Superior temporal gyrus (tissue), 1 donor: ENCODE data around the gene PDE4A.
"Not testable (repeated sequence)": the region's sequence is repeated elsewhere in the genome, so short reads cannot be mapped to it uniquely, and the experiment has no call there.

ENCODE experiments used
- DNase-seq: peaks from one replicate; pipeline ENCODE4 v3.0.0-alpha.2; 2016; ENCODE audit errors: extremely low spot score

PDE4A gene

DNA sequence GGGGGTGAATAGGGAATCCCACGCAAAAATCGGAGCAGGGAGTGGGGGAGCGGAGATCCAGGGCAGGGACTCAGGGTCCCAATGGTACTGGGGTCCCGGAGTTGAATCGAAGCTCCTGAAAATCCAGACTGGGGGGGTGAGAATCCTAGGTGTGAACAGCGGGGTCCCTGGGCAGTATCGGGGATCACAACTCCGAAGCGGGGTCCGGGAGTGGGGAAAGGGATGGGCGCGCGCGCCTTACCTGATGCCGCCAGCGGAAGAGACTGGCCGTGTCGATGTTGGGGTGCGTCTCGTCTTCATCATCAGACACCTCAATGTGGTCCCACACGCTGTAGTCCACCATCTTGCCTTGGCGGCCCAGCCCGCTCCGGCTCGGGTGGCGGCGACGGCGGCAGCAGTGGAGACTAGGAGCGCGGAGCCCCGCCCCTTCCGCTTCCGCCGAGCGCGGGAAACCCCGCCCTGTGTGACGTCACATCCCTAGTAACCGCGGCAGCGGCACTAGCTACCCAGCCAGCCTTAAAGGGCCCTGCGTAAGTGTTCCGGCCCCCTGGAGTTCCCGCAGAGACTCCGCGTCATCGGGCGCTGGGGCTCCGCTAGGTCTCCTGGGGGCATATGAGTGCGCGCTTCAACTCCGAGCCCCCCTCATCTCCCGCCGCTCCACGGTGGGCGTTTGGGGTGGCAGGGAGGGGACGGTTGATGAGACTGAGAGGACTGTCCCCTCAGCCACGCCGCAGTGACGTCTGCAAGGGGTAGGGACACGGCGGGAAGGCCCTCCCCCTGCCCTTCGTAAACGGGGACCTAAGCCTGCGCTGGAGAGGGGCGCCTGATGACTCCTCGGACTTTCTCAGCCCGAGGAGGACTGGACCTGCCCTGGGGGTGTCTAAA is 17.0 kb upstream of the PDE4A start, which contains the start of gene CDC37:
Gene CDC37, minus strand, starts transcription at position 406 of the 885 bp plus-strand sequence. Its CDS starts 63 bp downstream, at position 343.
- DNase-seq, result peak; percentile 97

DNA sequence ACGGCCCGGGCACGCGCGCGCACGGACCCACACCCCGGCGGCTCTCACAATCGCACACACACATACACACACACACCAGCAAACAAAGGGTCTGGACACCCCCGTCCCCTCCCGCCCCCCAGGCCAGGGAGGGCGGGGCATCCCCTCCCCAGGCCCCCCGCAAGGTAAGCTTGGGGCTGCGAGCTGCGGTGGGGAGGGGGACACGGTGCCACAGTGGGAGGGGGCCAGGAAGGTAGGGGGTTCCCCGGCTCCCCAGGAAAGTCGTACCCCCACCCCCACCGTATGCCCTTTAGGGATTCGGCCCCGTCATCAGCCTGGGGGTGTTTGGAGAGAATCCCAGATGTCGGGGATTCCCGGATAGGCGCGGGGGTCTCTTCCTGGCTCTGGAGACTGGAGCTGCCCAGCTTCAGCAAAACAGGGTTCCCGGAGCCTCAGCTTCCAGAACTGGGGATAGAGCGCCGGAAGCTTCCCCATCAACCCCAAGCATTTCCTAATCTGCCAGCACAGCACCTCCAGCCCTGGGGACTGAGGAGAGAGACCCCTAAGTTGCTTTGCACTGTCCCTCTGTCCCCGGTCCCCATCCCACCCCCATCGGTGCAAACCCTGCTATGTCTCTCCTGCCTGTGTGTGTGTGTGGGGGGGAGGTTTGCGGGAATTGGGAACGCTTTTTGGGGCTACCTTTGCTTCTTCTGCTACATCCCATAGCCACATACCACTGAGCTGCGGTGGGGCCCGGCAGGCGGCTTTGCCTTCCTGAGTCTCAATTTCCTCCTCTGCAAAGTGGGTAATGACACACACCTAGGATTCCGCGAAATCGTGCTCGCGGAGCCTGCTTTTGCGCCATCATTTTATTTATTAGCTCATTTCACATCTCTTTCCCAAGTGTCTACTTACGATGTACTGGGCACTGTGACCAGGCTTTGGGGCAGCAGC is 15.2 kb upstream of the PDE4A start:
- peak; percentile 12 for DNase-seq

DNA sequence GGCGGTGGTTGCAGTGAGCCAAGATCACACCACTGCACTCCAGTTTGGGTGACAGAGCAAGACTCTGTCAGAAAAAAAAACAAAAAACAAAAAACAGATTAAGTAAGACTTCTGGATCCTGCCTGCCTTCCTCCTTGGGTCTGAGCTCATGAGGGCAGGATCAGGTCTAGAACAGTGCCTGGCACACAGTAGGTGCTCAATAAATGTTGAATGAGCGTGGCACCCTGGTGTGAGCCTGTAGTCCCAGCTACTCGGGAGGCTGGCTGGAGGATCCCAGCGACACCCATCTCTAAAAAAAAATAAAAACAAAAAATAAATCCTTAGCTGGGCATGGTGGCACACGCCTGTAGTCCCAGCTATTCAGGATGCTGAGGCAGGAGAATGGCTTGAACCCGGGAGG is 14.1 kb upstream of the PDE4A start:
- no peak for DNase-seq

DNA sequence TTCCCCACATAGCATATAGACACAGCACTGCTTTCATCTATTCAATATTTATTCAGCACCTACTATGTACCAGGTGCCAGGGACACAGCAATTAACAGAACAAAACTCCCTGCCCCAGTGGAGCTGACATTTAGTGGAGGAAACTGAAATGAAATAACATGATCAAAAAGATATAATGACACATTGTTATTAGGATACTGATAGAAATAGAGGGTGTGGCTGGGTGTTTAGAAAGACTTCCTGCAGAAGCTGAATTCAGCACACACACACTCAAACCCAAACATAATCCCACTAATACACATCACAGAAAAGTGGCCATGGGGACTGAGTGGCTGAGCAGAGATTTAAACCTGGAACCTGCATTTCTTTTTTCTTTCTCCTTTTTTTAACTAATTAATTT is 13.2 kb upstream of the PDE4A start:
- no peak for DNase-seq

DNA sequence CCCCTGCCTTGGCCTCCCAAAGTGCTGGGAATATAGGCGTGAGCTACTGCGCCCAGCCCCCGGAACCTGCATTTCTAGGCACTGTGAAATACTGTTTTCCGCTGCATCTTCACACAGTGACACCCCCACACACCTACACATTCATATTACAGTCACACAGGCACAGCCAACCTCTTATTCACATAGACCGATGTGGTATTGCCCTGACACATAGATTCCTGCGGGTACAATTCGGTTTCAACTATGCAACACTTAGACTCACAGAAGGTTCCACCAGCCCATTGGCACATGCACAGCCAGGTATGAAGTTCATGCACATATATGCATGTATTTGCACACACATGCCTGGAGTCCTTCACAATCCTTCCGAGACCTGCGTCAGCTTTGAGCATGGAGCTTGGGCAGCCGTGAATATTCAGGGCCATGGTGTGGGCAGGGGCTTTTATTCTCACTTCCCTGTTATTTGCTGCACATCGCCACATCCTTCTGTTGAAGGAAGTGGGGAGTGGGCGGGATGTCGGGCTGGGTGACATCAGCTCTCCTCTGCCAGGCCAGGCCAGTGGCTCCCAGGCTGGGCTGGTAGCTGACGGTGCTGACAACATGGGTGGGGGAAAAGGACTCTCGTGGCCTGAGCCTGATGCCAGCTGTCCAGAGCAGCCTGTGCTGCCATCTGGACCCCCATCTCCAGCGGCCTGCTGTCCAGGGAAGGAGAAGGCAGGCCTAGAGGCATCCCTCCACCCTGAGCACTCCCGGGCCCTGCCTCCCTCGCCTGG is 11.6 kb upstream of the PDE4A start:
- DNase-seq, result no peak

DNA sequence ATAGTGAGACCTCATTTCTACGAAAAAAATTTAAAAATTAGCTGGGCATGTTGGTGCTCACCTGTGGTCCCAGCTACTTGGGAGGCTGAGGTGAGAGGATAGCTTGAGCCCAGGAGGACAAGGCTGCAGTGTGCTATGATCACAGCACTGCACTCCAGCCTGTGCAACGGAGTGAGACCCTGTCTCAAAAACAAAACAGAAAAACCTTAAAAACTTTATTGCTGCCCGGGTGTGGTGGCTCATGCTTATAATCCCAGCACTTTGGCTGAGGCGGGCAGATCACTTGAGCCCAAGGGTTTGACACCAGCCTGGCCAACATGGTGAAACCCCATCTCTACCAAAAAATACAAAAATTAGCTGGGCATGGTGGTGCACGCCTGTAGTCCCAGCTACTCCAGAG is 9.1 kb upstream of the PDE4A start:
- DNase-seq, result not testable (repeated sequence)

DNA sequence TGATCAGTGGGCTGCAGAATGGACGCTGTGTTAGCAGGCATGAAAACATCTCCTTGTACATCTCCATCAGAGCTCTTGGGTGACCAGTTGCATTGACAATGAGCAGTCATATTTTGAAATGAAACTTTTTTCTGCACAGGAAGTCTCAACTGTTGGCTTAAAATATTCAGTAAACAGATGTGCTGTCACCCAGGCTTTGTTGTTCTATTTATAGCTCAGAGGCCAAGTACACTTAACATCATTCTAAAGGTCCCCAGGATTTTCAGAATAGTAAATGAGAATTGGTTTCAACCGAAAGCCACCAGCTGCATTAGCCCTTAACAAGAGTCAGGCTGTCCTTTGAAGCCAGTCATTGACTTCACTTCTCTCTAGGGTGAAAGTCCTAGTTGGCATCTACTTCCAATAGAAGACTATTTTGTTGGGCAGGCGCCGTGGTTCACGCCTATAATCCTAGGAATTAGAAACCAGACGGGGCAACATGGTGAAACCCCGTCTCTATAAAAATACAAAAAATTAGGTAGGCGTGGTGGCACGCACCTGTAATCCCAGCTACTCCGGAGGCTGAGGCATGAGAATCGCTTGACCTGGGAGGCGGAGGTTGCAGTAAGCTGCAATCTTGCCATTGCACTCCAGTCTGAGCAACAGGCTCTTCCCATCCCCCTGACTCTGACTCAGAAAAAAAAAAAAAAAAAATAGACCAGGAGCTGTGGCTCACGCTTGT is 7.9 kb upstream of the PDE4A start:
- DNase-seq, result no peak

DNA sequence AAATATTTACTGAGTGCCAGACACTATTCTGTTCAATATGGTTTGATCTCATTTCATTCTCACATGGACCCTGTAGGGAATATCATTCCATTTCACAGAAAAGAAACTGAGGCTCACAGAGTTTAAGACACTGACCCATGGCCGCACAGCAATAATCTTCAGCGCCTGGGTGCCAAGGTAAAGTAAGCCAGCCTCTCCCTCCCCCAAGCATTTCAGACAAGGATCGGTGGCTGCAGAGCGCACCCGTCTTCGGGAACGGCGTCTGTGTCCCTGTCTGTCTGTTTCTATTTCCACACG is 4.3 kb upstream of the PDE4A start:
- no peak for DNase-seq

DNA sequence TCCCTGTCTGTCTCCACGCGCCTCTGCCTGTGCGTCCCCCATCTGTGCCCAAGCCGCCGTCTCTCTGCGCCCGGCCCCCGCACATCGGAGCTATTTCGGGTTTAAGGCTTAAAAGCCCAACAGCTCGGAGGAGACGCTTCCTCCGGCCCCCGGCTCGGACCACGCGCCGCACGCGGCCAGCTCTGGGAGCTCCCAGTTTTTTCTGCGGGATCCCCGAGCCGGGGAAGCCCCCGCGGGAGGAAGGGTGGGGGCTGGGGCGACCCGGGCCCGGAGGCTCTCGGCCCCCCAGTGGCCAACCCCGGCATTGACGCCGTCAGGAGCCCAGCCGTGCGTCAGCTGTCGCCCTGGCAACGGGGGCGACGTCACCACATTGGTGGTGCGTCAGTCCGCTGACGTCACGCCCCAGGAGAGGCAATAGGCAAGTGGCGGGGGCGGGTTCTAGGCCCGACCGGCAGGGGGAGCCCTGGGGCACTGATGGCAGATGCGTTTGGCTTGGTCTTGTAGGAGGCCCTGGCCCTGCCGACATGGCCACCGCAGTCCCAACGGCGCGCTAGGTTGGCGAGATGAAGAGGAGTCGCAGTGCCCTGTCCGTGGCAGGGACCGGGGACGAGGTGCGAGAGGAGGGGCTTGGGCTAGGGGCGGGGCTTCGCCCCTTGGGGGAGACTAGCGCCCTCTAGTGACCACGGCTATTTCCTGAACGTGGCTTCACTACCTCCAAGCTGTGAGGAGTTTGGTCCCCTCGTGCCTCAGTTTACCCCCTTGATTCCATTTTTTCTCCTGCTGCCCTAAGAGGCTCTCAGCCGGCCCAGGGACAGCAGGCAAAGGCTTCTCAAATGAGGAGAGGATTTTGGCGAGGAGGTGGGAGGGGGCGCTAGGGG is 3.7 kb upstream of the PDE4A start:
- DNase-seq, result peak; percentile 48

DNA sequence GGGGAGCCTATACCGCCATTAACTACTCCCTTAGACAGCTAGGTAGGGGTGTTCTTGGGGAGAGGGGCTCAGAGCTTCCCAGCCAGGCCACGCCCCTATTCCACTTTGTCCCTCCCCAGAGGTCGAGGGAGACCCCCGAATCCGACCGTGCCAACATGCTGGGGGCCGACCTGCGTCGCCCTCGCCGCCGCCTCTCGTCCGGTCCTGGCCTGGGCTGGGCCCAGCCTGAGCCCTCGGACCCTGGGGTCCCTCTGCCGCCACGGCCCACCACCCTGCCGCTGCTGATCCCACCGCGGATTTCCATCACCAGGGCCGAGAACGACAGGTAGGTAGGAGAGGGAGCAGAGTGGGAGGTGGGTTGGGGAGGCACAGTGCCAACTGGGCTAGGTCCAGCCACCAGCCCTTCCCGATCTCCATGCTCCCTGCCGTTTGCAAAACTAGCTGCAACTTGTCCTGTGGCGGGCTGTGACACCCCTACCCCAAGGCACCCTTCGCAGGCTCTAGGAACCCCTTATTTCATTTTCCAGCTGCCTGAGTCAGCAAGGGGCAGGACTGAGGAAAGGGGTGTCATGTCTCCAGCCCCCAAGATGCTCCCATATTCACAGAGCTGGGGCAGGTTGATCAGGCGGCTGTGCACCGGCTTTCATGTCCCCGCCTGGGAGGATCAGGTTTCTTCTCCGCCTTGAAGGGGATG is 2.6 kb upstream of the PDE4A start:
- DNase-seq, result no peak

DNA sequence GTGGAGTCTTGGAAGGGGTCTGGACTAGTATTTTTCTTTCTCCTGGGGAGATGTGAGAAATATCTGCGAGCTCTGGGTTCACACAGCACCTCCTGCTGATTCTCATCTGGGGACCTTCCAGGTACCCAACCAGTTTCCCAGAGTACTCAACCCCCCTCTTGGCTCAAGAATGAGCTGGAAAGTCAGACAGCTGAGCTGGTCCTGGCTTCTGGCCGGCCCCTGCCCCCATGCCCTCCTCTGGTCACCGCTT is 2.2 kb upstream of the PDE4A start:
- no peak for DNase-seq

DNA sequence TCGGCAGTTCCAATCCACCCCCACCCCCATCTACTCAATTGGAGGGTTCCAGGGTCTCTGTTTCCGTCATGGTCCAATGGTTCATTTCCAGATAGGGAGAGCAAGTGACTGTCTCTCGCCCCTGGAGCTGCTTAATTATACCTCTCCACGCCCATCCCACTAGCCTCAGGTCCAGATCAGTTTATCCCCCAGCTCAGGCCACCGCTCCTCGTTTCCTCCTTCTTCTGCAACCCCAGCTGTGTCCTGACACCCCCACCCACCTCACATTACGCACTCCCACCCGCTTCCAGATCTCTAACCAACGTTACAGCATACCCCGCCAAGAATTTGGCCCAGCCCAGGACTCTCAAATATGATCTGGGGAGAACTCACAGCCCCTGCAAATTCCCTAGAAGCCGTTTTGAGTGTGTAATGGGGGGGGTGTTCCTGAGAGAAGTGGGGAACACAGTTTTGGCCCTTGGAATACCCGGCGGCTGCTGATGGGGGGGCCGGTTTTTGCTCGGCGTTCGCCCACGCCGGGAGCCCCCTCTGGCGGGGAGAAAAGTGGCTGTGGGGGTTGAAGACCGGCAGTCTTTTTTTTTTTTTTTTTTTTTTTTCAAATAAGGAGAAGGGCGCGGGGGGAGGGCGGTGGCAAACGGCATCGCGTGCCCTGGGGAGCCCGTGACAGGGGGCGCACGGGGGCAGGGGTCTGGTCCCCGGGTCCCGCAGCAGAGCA is 1.7 kb upstream of the PDE4A start:
- no peak for DNase-seq

DNA sequence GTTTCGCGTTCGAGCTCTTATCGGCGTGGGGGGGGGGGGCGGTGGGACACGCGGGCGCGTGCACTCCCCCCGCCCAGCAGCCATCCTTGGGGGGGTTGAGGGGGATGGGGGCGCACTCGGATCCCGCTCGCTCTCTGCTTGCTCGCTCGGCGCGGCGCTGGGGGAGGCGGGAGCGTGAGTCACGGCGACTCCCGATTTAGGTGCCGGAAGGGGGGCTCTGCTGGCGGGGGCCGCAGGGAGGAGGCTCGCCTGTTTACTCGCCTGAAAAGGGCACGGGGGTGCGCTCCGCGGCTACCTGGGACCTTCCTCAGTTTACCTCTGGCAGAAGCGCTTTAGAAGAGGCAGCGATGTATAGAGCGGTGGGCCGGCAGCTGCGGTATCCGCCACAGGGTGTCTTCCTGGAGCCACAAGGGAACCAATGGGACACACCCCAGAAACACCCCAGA is 1.1 kb upstream of the PDE4A start:
- DNase-seq, result no peak

DNA sequence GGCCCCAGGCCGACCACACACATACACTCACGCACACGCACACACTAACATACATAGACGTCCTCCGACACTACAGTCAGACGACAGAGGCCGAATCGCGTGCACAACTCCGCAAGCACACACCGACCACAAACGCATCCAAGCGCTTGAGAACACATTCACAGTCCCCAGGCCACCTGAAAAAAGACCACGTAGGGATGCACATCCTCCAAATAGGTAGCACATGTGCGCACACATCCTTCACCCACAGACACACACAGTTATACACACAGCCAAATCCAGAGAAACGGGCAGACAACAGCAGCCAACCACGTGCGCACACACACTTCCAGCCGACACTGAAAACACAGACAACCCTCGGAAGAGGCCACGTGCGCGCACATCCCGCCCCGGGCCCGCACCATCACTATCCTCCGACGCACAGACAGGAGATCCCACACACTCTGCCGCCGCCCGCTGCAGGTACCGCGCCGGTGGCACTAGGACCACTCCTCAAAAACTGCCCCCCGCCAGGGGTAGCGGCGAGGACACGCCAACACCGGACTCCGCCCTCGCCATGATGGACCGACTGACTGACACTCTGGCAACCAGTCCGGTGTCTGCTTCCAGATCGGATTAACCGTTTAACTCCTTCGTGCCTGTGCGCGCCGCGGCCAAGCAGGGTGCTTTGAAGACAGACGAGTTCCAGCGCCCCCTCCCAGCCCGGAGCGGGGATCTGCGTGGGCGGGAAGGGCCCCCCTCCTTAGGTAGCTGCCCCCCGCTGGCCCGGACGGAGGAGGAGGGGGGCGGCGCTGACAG is 493 bp upstream of the PDE4A start:
- DNase-seq, result no peak

DNA sequence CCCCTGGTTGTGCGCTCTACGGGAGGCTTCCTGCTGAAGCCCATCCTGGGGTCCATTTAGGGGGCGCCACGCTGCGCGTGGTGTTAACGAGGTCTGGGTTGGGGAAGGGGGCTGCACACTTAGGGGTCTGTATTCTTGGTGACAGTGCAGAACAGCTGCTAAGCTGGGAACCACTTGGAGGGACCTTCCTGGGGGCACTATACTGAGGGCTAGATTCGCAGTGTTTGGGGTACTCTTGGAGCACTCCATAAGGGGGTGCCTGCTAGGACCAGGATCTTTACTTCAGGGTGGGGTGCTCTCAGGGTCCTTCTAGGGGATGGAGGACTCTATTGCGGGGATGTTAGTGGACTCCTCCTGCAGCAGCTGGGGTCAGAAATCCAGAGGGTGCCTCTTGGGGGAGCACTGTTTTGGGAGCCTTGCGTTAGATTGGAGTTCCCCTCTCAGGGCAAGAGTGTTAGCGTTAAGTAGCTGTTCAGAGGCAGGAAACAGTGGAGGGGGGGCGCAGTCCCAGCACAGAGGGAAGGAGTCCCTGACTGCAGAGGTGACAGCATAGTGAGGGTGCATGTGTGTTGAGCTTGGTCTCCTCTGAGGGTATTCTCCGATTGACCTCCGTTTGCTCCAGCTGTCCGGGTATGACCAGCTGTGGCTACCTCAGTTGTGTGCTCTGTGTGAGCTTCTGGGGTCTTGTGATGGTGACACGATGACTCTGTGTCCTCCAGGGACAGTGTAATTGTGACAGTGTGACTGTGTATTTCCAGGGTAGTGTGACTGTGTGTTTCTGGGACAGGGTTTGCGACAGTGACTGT is 1.1 kb downstream of the PDE4A start:
- DNase-seq, result no peak

DNA sequence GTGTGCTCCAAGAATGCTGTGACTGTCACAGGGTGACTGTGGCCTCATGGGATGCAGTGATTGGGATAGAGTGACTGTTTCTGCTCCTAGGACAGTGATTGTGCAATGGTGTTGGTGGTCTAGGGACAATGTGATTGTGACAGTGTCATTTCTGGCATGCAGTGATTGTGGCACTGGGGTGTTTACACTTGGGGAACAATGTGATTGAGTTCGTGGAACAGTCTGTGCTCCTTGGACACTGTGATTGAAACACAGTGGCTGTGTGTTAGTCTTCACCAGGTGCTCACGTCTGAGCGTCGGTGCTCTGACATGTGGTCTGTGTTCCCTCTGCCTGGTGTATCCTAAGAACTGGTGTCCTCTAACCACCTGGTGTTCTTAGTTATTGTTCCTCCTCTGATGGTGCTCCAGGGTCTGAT is 1.7 kb downstream of the PDE4A start:
- no peak for DNase-seq

DNA sequence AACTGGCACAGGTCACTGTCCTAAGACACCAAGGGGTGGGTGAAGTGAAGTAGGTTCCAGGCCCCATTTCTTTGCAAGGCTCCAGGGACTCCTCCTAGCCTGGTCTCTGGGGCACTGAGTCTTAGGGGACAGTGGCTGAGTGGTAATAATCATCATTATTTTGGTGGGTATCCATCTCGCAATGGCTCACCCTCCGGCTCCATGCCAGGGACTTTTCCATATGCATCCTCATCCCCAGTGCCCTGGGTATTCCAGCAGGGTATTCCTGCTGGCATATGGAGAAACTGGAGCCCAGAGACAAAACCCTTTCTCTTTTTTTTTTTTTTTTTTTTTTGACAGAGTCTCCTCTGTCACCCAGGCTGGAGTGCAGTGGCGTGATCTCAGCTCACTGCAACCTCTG is 2.5 kb downstream of the PDE4A start:
- DNase-seq, result no peak
